Forelimb muscle (tissue), 1 donor: ENCODE results near the gene TMPRSS12. TPM values are rescaled to one million over a fixed set of nuclear protein-coding genes. Genes with fewer than 3 reads are reported as not detected.
"Not testable (repeated sequence)": the region's sequence is repeated elsewhere in the genome, so short reads cannot be mapped to it uniquely, and the experiment has no call there.

Experiments
- DNase-seq: peaks from one replicate; pipeline ENCODE4 v3.0.0-alpha.2; 2013; ENCODE audit warnings: low read depth
- polyA plus RNA-seq: library from polyadenylated mRNA; unstranded; fragments of 120-200 nt; gene quantifications from one replicate; pipeline ENCODE4 v1.2.1, GENCODE V29; 2013; ENCODE audit not compliant: insufficient read length

TMPRSS12 gene, protein sequence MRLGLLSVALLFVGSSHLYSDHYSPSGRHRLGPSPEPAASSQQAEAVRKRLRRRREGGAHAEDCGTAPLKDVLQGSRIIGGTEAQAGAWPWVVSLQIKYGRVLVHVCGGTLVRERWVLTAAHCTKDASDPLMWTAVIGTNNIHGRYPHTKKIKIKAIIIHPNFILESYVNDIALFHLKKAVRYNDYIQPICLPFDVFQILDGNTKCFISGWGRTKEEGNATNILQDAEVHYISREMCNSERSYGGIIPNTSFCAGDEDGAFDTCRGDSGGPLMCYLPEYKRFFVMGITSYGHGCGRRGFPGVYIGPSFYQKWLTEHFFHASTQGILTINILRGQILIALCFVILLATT
- 0.04 TPM for polyA plus RNA-seq

DNA sequence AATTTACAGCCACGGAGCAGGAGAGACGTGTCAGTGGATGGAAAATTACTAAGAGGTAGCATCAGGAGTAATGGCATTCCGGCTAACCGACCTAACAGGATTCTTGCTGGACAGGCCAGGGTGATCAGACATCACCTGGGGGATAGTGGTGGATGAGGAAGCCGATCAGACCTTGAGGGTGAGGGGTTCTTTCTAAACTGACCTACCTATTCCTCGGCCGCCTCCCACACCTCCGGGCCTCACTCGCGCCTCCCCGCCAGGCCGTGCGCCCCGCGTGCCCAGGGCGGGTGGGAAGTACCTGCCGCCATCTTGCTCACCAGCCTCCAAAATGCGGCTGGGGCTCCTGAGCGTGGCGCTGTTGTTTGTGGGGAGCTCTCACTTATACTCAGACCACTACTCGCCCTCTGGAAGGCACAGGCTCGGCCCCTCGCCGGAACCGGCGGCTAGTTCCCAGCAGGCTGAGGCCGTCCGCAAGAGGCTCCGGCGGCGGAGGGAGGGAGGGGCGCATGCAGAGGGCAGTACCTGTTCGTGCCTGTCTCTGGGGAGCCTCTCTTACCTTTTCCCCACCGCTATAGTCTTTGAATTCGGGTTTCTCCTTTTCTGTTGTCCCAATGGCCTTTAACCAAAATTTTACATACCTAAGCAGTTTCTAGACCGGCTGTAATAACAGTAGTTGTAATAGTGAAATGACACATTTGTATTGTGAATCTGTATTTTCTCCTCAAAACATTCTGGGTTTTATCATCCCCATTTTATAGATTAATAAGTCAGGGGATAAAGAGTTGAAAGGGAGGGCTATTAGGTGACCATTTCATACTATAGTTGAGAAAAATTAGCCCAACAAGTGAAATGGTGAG is at the start of gene TMPRSS12:
Gene TMPRSS12 (plus strand): TSS at position 290 of the 857 bp plus-strand sequence. CDS start 39 bp downstream, at position 329.
- DNase-seq = no peak

DNA sequence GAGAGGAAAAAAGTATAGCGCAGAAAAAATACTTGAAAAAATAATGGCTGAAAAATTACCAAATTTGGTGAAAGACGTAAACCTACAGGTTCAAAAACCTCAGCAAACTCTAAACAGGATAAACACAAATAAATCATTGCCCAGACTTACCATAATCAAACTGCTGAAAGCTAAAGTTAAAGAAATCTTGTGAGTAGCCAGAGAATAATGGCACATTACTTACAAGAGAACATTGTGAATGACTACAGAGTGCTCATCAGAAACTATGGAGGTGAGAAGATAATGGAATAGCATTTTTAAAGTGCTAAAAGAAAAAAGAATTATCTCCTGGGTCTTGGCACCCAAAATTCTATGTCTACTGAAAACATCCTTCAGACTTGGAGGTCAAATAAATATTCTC is 42.8 kb upstream of the TMPRSS12 start:
- no peak for DNase-seq

DNA sequence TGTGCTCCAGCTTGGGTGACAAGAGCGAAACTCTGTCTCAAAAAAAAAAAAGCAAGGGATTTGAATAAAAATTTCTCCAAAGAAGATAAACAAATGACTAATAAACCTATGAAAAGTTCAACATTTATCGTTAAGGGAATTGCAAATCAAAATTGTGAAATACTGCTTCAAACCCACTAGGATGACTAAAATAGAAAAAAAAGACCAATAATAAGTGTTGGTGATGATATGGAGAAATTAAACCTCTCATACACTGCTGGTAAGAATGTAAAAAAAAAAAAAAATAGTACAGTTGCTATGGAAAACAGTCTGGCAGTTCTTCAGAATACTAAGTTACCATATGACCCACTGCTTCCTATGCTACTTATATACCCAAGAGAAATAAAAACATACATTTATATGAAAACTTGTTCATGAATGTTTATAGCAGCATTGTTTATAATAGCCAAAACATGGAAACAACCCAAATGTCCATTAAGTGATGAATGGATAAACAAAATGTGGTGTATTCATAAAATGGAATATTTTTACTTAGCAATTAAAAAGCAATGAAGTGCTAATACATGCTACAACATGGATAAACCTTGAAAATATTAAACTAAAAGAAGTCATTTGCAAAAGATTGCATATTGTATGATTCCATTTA is 39.4 kb upstream of the TMPRSS12 start:
- no peak for DNase-seq

DNA sequence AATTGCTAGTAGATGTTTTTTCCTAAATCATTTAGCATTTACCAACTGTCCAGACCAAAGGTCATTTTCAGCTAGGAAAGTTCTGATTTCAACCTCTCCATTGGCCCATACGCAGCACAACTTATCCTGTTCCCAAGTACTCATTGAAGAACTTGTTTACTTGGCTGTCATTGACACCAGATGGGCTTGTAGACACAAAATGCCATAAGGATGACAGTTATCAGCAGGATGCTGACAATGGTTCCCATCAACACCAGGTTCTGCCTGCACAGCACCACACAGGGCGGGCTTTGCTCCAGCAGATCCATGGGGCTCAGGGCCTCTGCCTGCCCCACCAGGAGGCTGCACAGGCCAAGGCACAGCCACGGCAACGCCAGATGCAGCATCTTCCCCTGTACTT is 36.5 kb upstream of the TMPRSS12 start:
- DNase-seq = no peak

DNA sequence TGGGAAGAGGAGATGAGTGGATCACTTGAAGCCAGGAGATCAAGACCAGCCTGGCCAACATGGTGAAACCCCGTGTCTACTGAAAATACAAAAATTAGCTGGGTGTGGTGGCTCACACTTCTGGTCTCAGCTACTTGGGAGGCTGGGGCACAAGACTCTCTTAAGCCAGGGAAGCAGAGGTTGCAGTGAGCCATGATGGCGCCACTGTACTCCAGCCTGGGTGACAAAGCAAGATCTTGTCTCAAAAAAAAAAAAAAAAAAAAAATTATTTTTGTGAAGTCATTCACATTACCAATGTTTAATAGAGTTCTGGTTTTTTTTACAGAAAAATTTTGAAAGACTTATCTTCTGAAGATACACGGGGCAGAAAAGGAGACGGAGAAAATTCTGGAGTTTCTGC is 33.6 kb upstream of the TMPRSS12 start:
- not testable (repeated sequence) for DNase-seq

DNA sequence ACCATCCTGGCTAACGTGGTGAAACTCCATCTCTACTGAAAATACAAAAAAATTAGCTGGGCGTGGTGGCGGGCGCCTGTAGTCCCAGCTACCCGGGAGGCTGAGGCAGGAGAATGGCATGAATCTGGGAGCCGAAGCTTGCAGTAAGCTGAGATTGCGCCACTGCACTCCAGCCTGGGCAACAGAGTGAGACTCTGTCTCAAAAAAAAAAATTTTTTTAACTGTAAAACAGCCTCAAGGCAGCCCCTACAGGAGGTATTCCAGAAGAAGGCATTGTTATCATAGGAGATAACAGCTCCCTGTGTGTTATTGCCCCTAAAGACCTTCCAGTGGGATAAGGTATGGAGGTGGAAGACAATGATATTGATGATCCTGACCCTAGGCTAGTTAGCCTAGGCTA is 27.8 kb upstream of the TMPRSS12 start:
- not testable (repeated sequence) for DNase-seq

DNA sequence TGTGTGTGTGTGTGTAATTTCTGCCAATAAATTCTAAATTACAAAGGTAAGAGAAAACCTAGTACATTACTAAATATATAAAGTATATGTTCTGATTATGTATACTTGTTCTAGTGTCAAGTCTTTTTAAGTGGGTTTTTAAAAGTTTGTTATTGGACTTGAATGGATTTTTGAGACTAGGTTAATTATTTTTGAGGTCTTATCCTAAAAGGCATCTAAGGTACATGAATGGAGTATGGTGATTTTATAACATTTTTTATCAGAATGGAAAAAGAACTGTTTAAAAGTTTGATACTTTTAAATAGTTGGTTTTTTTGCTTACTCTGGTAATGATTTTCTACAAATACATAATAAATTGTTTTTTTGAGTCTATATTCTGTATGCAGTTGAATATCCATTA is 22.5 kb upstream of the TMPRSS12 start:
- DNase-seq = no peak

DNA sequence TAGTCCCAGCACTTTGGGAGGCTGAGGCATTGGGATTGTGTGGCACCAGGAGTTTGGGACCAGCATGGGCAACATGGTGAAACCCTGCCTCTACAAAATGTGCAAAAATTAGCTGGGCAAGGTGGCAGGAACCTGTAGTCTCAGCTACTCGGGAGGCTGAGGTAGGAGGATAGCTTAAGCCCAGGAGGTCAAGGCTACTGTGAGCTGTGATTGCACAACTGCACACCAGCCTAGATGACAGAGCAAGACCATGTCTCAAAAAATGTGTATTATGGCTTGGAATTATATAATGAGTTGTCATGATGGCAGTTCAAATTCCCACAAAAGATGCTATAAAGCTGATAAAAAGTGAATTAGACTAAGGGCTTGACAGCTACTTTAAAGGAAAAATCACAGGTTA is 20.6 kb upstream of the TMPRSS12 start:
- no peak for DNase-seq

DNA sequence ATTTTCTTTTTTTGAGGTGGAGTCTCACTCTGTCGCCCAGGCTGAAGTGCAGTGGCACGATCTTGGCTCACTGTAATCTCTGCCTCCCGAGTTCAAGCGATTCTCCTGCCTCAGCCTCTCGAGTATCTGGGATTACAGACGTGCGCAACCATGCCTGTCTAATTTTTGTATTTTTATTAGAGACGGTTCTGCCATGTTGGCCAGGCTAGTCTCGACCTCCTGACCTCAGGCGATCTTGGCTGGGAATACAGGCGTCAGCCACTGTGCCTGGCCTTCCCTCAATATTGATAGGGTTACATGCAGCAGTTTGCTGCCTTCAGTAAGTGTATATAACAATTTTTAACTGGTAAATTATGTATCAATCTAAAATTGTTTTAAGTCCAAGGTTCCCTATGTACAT is 19.0 kb upstream of the TMPRSS12 start:
- DNase-seq = not testable (repeated sequence)

DNA sequence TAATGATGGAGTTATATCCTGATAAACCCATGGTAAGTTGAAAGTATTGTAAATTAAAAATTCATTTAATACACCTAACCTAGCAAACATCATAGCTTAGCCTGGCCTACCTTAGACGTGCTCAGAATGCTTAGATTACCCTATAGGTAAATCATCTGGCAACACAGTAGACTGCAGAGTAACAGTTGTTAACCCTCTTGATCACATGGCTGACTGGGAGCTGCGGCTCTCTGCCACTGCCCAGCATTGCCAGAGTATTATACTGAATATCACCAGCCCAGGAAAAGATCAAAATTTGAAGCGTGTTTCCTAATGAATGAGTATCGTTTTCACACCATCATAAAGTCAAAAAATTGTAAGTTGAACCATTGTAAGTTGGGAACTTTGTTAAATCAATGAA is 17.8 kb upstream of the TMPRSS12 start:
- no peak for DNase-seq

DNA sequence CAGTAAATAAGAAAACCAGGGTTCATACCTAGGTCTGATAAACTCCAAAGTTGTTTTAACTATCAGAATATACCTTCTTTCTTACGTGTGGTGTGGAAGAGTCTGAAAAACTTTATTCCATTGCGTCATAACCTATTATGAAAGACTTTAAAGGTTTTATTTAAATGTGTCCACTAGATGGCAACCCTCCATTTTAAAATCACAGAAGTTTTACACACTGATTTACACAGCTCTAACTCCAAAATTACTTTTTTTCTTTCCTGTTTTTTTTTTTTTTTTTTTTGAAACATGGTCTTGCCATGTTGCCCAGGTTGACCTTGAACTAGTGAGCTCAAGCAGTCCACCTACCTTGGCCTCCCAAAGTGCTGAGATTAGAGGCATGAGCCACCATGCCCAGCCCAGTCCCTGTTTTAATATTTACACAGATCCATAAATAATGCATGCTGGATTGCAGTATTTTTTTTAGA is 17.3 kb upstream of the TMPRSS12 start:
- peak; percentile 72 for DNase-seq

DNA sequence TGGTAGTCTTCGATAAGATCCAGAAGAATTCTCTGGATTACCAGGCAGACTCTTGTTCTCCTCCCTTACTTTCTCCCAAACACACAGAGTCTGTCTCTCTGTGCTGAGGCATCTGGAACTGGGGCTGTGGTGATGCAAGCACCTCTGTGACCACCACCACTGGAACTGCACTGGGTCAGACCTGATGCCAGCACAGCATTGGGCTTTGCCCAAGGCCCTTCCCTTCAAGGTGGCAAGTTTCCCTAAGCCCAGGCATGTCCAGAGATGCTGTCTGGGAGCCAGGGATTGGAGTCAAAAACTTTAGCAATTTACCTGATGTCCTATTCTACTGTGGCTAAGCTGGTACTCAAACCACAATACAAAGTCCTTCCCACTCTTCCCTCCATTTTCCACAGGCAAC is 14.6 kb upstream of the TMPRSS12 start:
- no peak for DNase-seq

DNA sequence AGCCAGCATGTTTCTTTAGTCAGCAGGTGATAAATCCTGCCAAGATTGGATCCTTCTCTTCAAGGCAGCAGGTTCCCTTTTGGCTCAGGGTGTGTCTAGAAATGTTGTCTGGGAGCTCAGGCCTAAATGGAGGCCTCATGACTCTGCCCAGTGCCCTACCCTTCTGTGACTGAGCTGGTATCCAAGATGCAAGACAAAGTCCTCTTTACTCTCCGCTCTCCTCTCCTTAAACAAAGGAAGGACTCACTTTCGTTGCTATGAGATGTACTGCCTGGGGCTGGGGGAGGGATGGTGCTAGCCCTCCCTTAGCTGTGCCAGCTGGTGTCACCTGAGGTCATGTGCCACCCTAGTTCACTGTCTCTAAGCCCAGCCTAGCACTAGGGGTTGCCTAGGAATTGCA is 13.8 kb upstream of the TMPRSS12 start:
- no peak for DNase-seq

DNA sequence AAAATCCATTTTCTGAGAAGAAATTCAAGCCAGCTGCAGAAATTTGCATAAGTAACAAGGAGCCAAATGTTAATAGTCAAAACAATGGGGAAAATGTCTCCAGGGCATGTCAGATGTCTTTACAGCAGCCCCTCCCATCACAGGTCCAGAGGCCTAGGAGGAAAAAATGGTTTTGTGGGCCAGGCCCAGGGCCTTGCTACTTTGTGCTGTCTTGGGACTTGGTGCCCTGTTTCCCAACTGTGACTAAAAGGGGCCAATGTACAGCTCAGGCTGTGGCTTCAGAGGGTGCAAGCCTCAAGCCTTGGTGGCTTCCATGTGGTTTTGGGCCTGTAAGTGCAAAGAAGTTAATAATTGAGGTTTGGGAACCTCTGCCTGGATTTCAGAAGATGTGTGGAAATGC is 8.9 kb upstream of the TMPRSS12 start:
- DNase-seq = not testable (repeated sequence)

DNA sequence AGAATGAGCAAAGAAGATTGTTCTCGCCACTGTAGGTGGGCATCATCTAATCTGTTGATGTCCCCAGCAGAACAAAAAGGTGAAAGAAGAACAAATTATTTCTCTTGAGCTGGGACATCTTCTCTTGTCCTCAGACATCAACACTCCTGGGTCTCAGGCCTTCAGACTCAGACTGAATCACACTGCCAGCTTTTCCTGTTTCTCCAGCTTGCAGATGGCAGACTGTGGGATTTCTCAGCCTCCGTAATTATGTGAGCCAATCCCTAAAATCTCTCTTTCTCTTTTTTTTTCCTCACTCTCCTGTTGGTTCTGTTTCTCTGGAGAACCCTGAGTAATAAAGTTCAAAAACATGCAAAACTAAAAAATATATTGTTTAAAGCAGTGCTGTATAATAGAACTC is 3.7 kb upstream of the TMPRSS12 start:
- DNase-seq = no peak

DNA sequence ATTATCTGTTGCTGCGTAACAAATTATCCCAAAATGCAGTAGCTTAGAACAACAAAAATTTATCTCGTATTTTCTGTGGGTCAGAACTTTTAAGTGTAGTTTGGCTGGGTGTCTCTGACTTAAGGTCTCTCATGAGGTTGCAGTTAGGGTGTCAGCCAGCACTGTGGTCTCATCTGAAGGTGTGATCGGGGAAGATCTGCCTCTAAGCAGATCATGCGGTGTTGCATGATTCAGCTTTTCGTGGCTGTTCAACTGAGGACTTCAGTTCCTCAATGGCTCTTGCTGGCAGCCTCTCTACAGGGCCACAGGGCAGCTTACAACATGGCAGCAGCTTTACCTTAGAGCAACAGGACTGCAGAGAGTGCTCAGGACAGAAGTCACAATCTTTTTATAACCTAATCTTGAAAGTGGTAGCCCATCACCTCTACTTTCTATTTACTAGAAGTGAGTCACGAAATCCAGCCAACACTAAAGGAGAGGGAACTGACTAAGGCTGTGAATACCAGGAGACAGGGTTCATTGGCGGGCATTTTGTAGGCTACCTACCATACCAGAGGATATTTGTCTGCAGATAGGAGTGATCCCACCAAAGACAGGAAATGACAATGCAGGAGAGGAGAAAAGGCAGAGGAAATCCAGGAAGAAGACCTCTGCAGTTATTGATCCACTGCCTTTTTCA is 1.8 kb upstream of the TMPRSS12 start:
- no peak for DNase-seq

DNA sequence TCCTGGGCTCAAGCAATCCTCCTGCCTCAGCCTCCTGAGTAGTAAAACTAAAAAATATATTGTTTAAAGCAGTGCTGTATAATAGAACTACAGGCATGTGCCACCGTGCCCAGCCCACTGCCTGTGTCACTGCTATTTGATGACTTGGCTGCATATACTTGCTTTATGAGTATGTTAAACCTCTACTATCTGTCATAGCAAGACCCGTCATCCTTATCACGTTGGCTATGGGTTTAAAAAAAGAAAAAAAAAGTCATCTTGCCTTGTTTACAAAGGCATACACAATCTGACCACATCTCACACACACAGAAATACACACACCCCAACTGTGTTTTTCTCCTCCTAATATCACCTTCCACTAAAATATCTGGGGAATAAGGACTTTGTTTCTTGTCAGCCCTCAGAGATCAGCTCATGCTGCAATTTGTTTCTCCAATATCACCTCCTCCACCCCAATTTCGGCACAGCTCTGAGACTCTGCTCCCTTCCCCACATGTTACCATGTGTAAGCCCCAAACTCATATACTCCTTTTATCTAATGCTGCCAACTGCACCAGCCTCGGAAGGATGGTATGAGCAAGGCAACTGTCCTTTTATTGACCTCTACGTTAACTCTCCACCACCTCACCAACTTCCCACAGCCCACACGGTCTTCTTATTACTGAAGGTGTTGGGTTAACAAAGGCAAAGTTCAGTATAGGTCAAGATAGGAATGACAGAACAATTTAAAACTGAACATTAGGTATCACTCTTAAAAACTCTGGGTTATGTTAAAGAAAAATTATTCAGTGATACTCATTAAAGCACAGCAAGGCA is 802 bp upstream of the TMPRSS12 start:
- DNase-seq = no peak

DNA sequence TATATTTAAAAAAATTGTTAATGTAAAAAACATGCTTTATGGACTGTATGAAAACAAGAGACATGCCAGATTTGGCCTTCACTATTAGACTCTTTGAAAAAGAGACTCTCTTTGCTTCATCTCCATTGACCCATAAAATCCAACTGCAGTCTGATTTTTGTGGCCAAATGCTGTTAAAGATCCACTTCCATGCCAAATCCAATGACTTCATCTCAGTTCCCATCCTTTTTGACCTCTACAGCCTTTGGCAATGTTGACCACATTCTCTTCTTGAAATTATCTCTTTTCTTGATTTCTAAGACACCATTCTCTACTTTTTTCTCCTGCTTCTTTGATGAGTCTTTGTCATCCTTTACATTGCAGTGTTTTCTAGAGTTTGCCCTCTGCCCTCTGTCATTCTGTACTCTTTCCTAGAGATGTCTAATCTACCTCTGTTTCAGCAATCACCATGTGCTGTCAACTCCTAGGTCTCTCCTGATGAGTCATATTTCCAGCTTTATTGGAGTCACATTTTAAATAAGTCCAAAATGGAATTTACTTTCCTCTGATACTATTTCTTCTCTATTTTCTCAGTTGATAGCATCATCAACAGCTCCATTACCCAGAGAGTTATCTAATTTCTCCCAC is 2.4 kb downstream of the TMPRSS12 start:
- no peak for DNase-seq

DNA sequence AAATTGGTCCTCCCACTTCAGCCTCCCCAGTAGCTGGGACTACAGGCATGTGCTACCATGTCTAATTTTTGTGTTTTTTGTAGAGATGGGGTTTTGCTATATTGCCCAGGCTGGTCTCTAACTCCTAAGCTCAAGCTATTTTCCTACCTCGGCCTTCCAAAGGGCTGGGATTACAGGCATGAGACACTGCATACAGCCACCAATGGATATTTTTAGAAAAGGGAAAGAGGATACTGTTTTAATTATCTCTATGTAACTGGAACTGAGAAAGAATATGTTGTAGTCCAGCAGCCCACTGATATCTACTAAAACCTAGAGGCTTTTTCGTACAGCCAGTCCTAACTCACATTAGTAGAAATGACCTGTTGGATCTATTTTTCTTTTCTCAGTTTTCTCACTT is 6.2 kb downstream of the TMPRSS12 start:
- DNase-seq = no peak

DNA sequence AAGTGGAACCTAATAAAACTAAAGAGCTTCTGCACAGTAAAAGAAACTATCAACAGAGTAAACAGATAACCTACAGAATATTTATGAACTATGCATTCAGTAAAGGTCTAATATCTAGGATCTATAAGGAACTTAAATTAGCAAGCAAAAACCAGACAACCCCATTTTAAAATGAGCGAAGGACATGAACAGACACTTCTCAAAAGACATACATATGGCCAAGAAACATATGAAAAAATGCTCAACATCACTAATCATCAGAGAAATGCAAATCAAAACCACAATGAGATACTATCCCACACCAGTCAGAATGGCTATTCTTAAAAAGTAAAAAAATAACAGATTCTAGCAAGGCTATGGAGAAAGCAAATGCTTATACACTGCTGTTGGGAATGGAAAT is 12.5 kb downstream of the TMPRSS12 start:
- DNase-seq = not testable (repeated sequence)
